ENCODE results near the gene MAPK4. TPM values are rescaled to one million over a fixed set of nuclear protein-coding genes. Genes with fewer than 3 reads are reported as not detected.

MAPK4 gene
- total and polyA plus RNA-seq, 9 donors = 0.80 to 21.7 (median 3.4) TPM

GRCh38 chr18:50679656-50680055, 119.8 kb downstream of the MAPK4 start:
- no peaks in the 10 kb centered on the region for H3K36me3 ChIP-seq
- H3K27me3 ChIP-seq = no peaks in the 10 kb centered on the region
- H3K4me3 ChIP-seq = no peak overlapping the region
- 93 to 96% (median 94%) methylated on average over 10 of the region's 10 CpGs for WGBS, 3 donors
- intact Hi-C loops (cut with DNase I) = no loop called here
- no peak for DNase-seq
- H3K4me1 ChIP-seq (ENCODE audit: insufficient read depth) = no peaks in the 10 kb centered on the region
- TF ChIP-seq POLR2A (IDR thresholded peaks at IDR 0.05) (no peak), EP300 (IDR thresholded peaks at IDR 0.05) (no peak)
- TF ChIP-seq, protein P1, sequence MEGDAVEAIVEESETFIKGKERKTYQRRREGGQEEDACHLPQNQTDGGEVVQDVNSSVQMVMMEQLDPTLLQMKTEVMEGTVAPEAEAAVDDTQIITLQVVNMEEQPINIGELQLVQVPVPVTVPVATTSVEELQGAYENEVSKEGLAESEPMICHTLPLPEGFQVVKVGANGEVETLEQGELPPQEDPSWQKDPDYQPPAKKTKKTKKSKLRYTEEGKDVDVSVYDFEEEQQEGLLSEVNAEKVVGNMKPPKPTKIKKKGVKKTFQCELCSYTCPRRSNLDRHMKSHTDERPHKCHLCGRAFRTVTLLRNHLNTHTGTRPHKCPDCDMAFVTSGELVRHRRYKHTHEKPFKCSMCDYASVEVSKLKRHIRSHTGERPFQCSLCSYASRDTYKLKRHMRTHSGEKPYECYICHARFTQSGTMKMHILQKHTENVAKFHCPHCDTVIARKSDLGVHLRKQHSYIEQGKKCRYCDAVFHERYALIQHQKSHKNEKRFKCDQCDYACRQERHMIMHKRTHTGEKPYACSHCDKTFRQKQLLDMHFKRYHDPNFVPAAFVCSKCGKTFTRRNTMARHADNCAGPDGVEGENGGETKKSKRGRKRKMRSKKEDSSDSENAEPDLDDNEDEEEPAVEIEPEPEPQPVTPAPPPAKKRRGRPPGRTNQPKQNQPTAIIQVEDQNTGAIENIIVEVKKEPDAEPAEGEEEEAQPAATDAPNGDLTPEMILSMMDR (IDR thresholded peaks at IDR 0.05) = no peak
- H3K27ac ChIP-seq = no peak overlapping the region
- no peaks in the 10 kb centered on the region for H3K9me3 ChIP-seq

DNA sequence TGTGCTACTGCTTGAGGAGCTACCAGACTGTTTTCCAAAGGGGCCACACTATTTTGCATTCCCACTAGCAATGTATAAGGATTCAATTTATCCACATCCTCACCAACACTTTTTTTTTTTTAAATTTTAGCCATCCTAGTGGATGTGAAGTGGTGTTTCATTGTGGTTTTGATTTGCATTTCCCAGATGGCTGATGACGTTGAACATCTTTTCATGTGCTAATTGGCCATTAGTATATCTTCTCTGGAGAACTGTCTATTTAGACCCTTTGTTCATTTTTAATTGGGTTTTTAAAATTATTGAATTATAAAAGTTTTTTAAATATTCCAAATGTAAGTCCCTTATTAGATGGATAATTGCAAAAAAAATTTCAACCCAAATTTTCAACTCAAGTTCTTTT, 121.1 kb downstream of the MAPK4 start:
- 29 to 49% (median 32%) methylated on average over 1 of the region's 1 CpG for WGBS, 3 donors
- TF ChIP-seq EP300 (IDR thresholded peaks at IDR 0.05) = no peak
- no peak for TF ChIP-seq POLR2A (IDR thresholded peaks at IDR 0.05)
- TF ChIP-seq, protein P1 (IDR thresholded peaks at IDR 0.05) = no peak
- intact Hi-C loops (cut with DNase I) = no loop called here
- H3K27me3 ChIP-seq = no peaks in the 10 kb centered on the region
- no peak for DNase-seq
- no peaks in the 10 kb centered on the region for H3K36me3 ChIP-seq
- H3K4me3 ChIP-seq = no peak overlapping the region
- no peak overlapping the region for H3K27ac ChIP-seq
- no peaks in the 10 kb centered on the region for H3K4me1 ChIP-seq (ENCODE audit: insufficient read depth)
- H3K9me3 ChIP-seq = no peaks in the 10 kb centered on the region

DNA sequence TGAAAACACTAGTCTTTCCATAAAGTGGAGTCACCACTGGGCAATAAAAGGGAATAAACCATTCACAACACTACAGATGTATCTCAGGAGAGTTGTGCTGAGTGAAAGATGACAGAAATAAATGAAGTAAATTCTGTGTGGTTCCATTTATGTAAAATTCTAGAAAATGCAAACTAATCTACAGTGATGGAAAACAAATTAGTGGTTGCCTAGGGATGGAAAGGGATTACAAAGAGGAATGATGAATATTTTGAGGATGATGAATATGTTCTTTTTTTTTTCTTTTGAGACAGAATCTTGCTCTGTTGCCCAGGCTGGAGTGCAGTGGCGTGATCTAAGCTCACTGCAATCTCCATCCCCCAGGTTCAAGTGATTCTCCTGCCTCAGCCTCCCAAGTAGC, 123.0 kb downstream of the MAPK4 start:
- no peak for DNase-seq
- no peaks in the 10 kb centered on the region for H3K36me3 ChIP-seq
- no peak for TF ChIP-seq POLR2A (IDR thresholded peaks at IDR 0.05)
- TF ChIP-seq, protein P1 (IDR thresholded peaks at IDR 0.05) = no peak
- no peak for TF ChIP-seq EP300 (IDR thresholded peaks at IDR 0.05)
- no peak overlapping the region for H3K4me3 ChIP-seq
- no peaks in the 10 kb centered on the region for H3K4me1 ChIP-seq (ENCODE audit: insufficient read depth)
- 79 to 97% (median 81%) methylated on average over 1 of the region's 1 CpG for WGBS, 3 donors
- H3K27me3 ChIP-seq = no peaks in the 10 kb centered on the region
- H3K9me3 ChIP-seq = no peaks in the 10 kb centered on the region
- intact Hi-C loops (cut with DNase I) = no loop called here
- H3K27ac ChIP-seq = no peak overlapping the region

- no peaks in the 10 kb centered on the region for H3K27me3 ChIP-seq
- TF ChIP-seq POLR2A (IDR thresholded peaks at IDR 0.05) = no peak
- TF ChIP-seq, protein P1 (IDR thresholded peaks at IDR 0.05) = no peak
- TF ChIP-seq EP300 (IDR thresholded peaks at IDR 0.05) = no peak
- H3K4me3 ChIP-seq = no peak overlapping the region
- H3K36me3 ChIP-seq = no peaks in the 10 kb centered on the region
- intact Hi-C loops (cut with DNase I) = no loop called here
- WGBS, 3 donors = 78 to 86% (median 82%) methylated on average over 8 of the region's 8 CpGs
- H3K4me1 ChIP-seq (ENCODE audit: insufficient read depth) = no peaks in the 10 kb centered on the region
- H3K27ac ChIP-seq = no peak overlapping the region
- no peaks in the 10 kb centered on the region for H3K9me3 ChIP-seq
- no peak for DNase-seq
Observed at GRCh38 chr18:50686409-50686808, 126.5 kb downstream of the MAPK4 start.
